Activated CD4-positive, alpha-beta T cell treated with anti-CD3 and anti-CD28 coated beads, Interleukin-2, amount 50 U/mL, for 16 hours (primary cell): ENCODE results near the gene PDE5A.
A peak's percentile ranks its signal among the peaks of the same experiment; 100 is the strongest.

Experiments
- DNase-seq: peaks from one replicate; pipeline ENCODE4 v3.0.0-alpha.2; 2020

PDE5A gene

GRCh38 chr4:119580293-119580692 is 48.3 kb downstream of the PDE5A start:
- DNase-seq, result no peak

GRCh38 chr4:119579823-119580222 is 48.8 kb downstream of the PDE5A start:
- no peak for DNase-seq

GRCh38 chr4:119570401-119570800 is 58.2 kb downstream of the PDE5A start:
- DNase-seq, result no peak

- no peak for DNase-seq
Observed at GRCh38 chr4:119564106-119564505, 64.5 kb downstream of the PDE5A start.

GRCh38 chr4:119559044-119559647 is 69.5 kb downstream of the PDE5A start:
- DNase-seq, result peak; percentile 8

GRCh38 chr4:119550857-119551532 is 77.6 kb downstream of the PDE5A start:
- no peak for DNase-seq

- no peak for DNase-seq
Observed at GRCh38 chr4:119549639-119550038, 79.0 kb downstream of the PDE5A start.

- DNase-seq, result no peak
Observed at GRCh38 chr4:119543779-119544178, 84.8 kb downstream of the PDE5A start.

- DNase-seq, result no peak
Observed at GRCh38 chr4:119543187-119543586, 85.4 kb downstream of the PDE5A start.

GRCh38 chr4:119540249-119540648 is 88.4 kb downstream of the PDE5A start:
- no peak for DNase-seq

- DNase-seq, result no peak
Observed at GRCh38 chr4:119537586-119537985, 91.0 kb downstream of the PDE5A start.

GRCh38 chr4:119536572-119537528 is 91.8 kb downstream of the PDE5A start:
- no peak for DNase-seq

- no peak for DNase-seq
Observed at GRCh38 chr4:119532319-119532718, 96.3 kb downstream of the PDE5A start.

- no peak for DNase-seq
Observed at GRCh38 chr4:119529788-119530187, 98.8 kb downstream of the PDE5A start.

GRCh38 chr4:119526786-119527550 is 101.6 kb downstream of the PDE5A start:
- DNase-seq, result no peak

GRCh38 chr4:119525771-119526712 is 102.6 kb downstream of the PDE5A start:
- DNase-seq, result no peak

- DNase-seq, result no peak
Observed at GRCh38 chr4:119525005-119525749, 103.4 kb downstream of the PDE5A start.

- no peak for DNase-seq
Observed at GRCh38 chr4:119523399-119523798, 105.2 kb downstream of the PDE5A start.

GRCh38 chr4:119521268-119521667 is 107.3 kb downstream of the PDE5A start:
- no peak for DNase-seq

- no peak for DNase-seq
Observed at GRCh38 chr4:119518915-119519410, 109.6 kb downstream of the PDE5A start.
